ENCODE results near the gene SF3B2.
"Not testable (repeated sequence)": the region's sequence is repeated elsewhere in the genome, so short reads cannot be mapped to it uniquely, and the experiment has no call there.

The SF3B2 gene

DNA sequence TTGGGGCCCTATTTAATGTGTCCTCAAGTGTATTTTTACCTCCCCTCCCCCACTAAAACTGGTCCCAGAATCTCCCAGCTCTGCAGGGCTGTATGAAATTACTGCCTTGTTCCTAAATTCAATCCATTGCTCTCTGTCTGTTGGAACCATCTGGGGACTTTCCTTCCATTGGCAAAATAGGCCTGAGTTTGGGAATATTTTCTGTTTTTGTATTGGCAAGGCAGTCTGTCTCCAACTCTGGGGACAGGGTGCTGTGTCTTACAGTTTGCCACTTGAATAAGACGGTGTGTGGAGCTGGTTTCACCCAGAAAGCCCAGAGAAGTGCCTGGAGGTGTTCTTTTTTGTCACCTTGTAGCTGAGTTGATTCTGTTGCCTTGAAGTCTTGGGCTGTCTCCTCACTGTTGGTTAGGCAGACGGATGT is 19.2 kb downstream of the SF3B2 start:
- DNase-seq (ENCODE audit: low read depth, low spot score), result no peak

DNA sequence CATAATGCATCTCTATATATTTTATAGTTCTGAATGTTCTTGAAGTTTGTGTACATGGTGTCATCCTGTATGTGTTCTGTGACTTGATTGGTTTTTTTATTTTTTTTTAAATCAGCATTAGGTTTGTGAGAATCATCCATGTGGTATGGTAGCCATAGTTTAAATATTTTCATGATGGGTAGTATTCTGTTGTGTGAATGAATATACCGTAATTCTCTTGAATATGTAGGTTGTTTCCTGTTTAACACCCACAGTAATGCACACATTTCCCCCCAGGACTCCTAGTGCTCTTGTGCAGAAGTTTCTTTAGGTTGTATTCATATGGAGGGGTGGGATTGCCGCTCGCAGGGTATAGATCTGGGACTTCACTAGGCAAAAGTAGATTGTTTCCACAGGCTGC is 19.9 kb downstream of the SF3B2 start:
- no peak for DNase-seq (ENCODE audit: low read depth, low spot score)

DNA sequence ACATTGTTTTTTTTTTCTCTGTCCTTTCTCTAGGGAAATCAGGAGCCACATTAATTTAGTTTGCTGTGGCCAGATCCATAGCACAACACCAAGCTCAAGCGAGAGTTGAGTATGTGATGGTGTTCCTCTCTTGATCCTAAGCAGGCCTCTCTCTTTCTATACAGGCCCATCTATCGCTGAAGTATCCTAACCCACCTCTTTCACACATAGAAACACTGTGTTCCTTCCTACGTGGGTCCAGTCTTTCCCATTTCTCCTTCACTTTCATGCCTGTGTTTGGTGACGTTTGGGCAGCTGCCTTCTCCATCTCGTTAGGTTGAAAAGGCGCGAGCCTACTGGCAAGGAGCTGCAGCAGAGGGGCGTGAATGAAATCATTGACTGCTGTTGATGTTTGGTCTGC is 20.4 kb downstream of the SF3B2 start:
- no peak for DNase-seq (ENCODE audit: low read depth, low spot score)

DNA sequence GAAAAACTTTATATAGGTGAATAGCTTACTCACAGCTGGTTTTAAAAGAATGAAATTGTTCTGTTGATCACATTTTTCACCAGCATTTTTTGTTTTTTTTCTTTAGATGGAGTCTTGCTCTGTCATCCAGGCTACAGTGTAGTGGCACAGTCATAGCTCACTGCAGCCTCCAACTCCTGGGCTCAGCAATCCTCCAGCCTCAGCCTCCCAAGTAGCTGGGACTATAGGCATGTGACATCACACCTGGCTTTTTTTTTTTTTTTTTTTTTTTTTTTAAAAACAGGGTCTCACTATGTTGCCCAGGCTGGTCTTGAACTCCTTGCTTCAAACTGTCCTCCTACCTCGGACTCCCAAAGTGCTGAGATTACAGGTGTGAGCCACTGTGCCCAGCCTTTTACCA is 21.5 kb downstream of the SF3B2 start:
- no peak for DNase-seq (ENCODE audit: low read depth, low spot score)

DNA sequence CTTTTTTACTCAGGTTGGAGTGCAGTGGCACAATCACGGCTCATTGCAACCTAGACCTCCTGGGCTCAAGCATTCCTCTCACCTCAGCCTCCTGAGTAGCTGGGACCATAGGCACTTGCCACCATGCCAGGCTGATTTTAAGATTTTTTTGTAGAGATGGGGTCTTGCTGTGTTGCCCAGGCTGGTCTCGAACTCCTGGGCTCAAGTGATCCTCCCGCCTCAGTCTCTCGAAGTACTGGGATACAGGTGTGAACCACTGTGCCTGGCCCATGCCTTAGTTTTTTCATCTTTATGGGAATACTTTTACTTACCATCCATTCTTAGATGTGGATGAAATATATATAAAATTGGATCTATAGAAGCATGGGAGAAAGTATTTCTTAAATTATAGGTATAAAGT is 23.1 kb downstream of the SF3B2 start:
- no peak for DNase-seq (ENCODE audit: low read depth, low spot score)

DNA sequence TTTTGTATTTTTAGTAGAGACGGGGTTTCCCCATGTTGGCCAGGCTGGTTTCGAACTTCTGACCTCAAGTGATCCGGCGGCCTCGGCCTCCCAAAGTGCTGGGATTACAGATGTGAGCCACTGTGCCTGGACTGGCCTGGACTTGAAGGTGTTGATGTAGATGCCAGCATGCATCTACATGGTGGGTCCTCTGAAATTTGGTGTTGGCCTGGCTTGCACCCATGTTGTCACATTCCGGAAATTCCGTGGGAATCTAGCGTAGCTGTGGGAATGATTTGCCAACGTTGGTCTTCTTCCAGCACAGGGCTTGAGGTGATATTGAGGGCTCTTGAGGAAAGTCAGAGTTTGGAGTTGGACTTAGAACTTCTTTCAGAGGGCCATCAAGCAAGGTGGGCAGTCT is 24.4 kb downstream of the SF3B2 start:
- DNase-seq (ENCODE audit: low read depth, low spot score), result no peak

DNA sequence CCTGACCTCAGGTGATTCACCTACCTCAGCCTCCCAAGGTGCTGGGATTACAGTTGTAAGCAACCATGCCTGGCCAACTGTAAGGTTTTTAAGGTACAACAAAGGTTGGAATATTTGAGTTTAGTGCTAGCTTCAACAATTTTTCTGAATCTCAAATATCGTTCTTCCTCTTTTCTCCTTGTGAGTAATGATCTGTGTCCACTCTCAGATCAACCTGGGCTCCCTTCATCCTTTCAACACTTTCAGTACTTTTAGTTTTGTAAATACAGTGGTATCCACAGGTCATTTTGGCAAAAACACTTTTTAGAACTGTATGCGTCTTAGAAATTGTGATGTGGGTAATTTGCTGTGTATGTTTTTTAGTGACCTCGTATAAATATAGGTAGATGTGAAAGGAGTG is 25.8 kb downstream of the SF3B2 start:
- no peak for DNase-seq (ENCODE audit: low read depth, low spot score)

DNA sequence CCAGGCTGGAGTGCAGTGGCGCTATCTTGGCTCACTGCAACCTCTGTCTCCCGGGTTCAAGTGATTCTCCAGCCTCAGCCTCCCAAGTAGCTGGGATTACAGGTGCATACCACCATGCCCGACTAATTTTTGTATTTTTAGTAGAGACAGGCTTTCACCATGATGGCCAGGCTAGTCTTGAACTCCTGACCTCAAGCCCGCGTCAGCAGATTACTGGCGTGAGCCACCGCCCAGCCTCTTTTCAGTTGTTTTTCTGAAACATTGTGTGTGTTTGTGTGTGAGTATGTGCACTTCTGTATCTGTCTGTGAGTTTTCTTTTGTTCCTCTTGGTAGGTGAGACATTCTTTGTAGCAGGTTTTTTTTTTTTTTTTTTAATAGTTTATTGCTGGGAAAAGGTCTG is 26.8 kb downstream of the SF3B2 start:
- not testable (repeated sequence) for DNase-seq (ENCODE audit: low read depth, low spot score)

DNA sequence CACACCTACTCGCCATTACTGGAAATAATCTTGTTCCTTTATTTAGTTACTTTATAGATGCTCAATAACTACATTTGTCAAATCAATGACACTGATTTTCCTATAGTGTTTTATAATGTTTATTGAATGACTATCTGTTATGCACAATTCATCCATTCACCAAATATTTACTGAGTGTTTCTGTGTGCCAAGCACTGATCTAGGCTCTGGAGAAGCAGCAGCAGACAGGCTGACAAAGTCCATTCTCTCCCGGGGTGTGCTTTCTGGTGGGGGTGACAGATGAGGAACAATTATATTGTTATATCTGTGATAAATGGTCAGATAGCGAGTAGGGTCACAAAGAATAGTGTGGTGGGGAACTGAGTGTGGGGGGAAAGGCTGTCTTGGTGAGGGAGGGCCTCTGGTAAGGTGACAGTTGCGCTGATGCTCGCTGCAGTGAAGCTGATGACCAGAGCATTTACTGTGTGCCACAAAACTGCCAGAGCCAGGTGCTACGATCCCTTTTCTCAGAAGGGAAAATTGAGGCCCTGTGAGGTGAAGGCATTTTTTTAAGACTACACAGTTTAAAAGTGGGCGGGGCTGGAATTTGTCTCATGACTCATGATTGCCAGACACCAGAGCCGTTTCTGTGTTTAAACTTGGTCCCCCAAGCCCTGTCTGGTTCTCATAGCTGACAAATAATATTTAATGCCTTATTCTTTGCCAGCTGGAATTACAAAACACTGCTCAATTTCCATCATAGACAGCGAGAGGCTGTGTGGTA is 28.1 kb downstream of the SF3B2 start:
- DNase-seq (ENCODE audit: low read depth, low spot score), result no peak

DNA sequence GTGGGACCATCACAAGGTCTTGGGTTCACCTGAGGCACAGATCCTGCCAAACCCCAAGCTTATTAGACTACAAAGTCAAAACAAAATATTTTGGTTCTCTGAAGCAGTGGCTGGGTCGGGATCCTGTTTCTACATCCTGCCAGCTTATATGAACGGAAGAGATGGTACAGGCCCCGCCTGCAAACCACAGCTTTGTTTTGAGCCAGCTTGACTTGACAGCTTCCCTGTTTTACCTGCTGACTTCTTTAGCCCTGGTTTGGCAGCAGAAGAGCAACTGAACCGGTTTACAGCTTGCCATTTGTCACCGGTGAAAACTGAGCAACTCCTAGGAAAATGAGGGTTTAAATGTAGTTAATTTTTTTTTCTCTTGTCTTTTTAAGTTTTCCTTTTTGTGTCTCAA is 29.3 kb downstream of the SF3B2 start:
- DNase-seq (ENCODE audit: low read depth, low spot score), result no peak

DNA sequence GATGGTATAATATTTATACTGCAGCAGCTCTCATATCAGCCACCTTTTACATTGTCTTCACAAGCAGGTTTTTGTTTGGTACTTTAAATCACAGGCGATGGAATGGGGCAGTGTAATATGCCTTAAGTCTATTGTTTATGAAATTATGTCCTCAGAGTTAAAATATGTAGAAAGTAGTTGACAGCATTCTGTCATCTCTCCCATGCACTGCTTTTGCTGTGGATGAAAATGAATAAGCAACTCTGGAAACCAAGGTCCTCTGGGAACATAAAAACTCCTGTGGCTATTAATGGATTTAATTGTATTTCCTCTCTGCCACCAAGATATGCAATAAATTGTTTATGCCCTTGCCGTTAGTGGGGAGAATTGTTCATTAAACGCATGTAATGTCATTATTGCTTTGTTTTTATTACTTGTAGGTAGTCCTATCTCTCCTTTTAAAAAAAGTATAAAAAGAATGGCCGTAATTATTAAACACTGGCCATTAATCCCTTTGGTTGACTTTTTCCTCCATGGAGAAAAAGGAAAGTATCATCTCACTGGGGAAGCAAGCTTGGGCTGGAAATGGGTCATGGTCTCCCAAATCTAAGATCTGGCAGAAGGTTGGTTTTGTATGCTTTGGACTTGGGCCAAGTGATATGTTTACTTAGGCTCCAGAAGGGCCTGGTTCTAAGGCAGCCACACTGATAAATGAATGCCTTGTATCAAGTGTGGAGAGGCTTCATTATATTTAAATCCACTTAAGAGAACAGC is 31.0 kb downstream of the SF3B2 start:
- DNase-seq (ENCODE audit: low read depth, low spot score), result no peak

DNA sequence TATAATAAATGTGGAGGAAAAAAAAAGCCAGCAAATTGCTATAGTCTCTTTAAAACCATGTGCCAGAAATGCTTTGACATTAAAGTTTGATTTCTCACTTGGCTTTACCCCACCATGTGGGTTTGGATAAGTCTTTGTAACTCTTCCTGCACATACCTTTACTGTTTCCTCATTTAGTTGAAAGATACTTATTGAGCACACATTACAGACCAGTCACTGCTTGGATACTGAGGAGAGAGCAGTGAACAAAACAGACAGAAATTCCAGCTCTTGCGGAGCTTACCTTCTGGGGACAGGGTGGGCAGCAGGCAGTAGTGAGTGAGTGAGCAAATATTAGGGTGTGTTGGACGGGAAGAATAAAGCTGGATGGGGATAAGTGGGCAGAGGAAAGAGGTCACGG is 31.6 kb downstream of the SF3B2 start:
- no peak for DNase-seq (ENCODE audit: low read depth, low spot score)

DNA sequence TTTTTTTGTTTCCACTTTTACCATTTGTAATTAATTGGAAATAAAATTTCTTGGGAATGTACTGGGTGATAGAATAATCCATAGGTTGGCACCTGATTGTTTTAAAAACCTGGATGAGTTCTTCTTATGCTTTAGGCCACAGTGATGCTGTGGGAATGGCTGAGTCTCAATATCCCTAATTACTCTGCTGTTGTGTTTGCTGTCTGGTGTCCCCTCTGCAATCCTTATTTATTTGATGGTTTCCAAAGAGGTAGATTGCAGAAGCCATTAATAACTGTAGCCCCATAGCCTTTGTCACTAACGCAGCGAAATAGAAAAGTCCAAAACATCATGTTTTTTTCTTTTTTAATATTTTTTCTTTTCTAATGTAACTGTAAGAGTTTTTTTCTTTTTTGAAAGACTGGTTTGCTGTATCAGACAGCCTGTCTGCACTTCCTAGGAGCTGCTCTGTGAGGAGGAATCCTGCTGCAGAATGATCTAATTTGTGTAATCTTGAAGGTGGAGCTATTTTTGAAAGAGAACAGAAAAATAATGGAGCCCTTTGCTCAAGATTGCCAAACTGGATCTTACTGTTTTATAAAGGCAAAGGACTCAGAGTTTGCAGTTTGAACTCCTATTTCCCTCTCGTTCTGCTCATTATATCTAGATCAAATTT is 32.8 kb downstream of the SF3B2 start:
- no peak for DNase-seq (ENCODE audit: low read depth, low spot score)

DNA sequence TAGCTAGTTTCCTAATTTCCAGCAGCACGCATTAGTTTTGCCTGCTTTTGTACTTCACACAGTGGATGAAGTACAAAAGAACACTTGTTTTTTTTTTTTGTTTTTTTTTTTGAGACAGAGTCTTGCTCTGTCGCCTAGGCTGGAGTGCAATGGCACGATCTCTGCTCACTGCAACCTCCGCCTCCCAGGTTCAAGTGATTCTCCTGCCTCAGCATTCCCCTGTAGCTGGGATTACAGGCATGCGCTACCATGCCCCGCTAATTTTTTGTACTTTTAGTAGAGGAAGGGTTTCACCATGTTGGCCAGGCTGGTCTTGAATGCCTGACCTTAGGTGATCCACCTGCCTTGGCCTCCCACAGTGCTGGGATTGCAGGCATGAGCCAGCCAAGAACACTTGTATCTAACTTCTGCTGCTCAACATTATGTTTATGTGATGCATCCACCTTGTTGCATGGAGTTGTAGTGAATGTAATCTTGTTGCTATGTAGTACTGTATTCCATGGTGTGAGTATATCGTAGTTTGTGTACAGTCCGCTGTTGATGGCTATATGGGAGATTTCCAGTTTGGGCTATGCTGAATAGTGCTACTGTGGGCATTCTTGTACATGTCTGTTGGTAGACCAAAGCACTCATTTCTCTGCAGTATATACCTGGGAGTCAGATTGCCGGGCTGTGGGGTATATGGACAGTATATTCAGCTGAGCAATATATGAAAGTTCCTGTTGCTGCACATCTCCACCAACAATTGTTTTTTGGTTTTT is 35.2 kb downstream of the SF3B2 start:
- DNase-seq (ENCODE audit: low read depth, low spot score), result no peak

DNA sequence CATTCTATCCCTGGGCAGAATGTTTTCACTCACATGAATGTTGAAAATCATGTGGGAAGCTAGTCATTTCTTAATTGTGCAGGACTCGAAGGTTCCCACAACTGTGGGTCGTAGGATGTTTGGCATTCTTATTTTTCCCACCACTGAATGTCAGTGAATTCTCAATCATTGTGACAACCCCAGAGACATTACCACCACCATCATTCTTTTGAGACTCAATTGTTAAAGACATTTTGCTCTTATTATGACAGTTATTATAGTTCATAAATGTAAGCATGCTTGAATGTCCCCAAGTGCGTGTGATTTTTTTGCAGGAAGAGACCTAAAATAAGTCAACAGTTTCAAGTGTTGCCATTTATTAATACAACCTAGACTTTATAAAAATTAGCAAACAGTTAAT is 36.9 kb downstream of the SF3B2 start:
- DNase-seq (ENCODE audit: low read depth, low spot score), result no peak

DNA sequence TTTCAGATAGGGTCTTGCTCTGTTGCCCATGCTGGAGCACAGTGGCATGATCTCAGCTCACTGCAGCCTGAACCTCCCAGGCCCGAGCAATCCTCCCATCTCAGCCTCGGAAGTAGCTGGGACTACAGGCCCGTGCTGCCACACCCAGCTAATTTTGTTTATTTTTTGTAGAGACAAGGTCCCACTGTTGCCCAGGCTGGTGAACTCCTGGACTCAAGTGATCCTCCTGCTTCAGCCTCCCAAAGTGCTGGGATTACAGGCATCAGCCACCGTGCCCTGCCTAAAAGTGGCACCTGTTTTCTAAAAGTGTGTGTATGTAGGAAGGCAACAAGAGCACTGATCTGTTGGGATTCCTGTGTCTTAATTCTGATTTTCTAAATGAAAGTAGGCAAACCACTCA is 38.1 kb downstream of the SF3B2 start:
- no peak for DNase-seq (ENCODE audit: low read depth, low spot score)

DNA sequence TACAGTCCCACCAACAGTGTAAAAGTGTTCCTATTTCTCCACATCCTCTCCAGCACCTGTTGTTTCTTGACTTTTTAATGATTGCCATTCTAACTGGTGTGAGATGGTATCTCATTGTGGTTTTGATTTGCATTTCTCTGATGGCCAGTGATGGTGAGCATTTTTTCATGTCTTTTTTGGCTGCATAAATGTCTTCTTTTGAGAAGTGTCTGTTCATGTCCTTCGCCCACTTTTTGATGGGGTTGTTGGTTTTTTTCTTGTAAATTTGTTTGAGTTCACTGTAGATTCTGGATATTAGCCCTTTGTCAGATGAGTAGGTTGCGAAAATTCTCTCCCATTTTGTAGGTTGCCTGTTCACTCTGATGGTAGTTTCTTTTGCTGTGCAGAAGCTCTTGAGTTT is 40.0 kb downstream of the SF3B2 start:
- not testable (repeated sequence) for DNase-seq (ENCODE audit: low read depth, low spot score)

DNA sequence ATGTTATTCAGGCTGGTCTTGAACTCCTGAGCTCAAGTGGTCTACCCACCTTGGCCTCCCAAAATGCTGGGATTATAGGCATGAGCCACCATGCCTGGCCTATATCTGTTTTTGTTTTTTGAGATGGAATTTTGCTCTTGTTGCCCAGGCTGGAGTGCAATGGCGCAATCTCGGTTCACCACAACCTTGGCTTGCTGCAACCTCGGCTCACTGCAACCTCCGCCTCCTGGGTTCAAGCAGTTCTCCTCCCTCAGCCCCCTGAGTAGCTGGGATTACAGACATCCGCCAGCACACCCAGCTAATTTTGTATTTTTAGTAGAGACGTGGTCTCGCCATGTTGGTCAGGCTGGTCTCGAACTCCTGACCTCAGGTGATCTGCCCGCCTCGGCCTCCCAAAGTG is 47.6 kb downstream of the SF3B2 start:
- not testable (repeated sequence) for DNase-seq (ENCODE audit: low read depth, low spot score)

DNA sequence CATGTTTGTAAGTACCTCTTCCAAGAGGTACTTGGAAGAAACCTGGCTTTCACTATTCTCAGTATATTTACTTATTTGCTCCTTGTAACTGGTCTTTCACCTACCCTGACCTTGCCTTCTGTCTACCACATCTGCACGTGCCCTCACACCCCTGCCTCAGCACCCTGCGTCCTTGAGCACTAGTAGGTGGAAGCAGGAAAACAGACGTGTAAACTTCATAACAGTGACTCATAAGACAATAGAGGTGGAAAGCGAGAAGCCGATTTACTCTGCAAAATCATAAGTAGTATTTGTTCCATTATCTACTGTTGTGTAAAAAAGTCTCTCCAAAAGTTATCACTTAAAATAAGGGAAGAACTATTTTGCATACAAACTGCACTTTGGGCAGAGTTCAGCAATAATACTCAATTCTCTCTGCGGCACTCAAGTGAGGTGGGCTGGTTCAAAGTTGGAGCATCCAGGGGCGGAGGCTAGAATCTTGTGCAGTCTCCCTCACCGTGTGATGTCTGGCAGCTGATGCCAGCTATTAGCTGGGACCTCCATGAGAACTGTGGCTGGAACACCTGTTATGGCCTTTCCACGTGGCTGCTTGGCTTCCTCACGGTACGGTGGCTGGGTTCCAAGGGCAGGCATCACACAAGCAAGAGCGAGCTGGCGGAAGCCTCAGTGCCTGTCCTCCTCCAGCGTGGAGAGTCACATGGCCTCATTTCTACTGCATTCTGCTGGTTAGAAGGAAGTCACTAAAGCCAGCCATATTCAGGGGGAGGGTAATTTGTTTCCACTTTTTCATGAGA is 48.3 kb downstream of the SF3B2 start:
- no peak for DNase-seq (ENCODE audit: low read depth, low spot score)

DNA sequence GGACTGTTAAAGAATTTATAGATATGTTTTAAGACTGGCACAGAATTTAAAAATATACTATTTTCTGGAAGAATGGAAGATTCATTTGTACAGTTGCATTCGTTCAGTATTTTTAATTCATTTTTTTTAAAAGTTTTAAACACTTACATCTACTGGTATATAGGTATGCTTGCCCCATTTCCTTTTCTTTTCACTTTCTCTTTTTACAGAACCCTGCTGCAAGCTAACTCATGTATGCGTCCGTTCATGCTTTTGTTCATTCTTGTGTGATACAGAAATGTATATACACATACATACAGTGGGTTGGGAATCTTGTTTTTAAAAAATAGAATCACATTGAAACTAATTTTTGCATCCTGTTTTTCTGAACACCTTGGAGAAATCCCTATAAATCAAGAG is 48.9 kb downstream of the SF3B2 start:
- DNase-seq (ENCODE audit: low read depth, low spot score), result no peak

DNA sequence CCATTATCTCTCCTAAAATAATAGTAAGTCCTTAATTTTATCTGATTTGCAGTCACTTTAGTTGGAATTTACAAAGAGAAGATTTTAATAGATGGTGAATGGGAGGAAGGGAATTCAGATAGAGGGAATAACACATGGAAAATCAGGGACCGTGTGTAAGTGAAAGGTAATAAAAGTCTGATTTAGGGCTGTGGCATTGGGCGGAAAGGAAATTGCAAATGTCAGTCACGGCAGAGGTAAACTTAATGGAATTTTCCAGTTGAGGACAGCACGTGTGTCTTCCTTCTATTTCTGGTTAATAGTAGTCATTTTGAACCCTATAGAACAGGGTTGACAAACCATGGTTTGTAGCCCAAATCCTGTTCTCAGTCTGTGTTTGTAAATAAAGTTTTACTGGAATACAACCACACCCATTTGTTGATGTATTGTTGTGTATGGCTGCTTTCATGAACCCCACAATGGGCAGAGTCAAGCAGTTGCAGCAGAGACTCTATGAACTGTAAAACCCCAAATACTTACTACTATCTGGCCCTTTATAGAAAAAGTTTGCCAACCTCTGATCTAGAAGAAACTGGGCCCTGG is 52.0 kb downstream of the SF3B2 start:
- no peak for DNase-seq (ENCODE audit: low read depth, low spot score)

Measured in iPS DF 19.7 (cell line).